ENCODE measurements around the gene IP6K2. TPM values are rescaled to one million over a fixed set of nuclear protein-coding genes. Genes with fewer than 3 reads are reported as not detected.

IP6K2 gene
- total RNA-seq, 1 donor from 2014 or later: 94.1 TPM

- TF ChIP-seq, protein P1, sequence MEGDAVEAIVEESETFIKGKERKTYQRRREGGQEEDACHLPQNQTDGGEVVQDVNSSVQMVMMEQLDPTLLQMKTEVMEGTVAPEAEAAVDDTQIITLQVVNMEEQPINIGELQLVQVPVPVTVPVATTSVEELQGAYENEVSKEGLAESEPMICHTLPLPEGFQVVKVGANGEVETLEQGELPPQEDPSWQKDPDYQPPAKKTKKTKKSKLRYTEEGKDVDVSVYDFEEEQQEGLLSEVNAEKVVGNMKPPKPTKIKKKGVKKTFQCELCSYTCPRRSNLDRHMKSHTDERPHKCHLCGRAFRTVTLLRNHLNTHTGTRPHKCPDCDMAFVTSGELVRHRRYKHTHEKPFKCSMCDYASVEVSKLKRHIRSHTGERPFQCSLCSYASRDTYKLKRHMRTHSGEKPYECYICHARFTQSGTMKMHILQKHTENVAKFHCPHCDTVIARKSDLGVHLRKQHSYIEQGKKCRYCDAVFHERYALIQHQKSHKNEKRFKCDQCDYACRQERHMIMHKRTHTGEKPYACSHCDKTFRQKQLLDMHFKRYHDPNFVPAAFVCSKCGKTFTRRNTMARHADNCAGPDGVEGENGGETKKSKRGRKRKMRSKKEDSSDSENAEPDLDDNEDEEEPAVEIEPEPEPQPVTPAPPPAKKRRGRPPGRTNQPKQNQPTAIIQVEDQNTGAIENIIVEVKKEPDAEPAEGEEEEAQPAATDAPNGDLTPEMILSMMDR (IDR thresholded peaks at IDR 0.05): peak; percentile 24
- Mint-ChIP-seq H3K4me1 (peaks cover 30% of the 10 kb centered on the region), H3K27ac (peak within 1 kb of the TSS; percentile 86), H3K4me3 (peak within 1 kb of the TSS; percentile 90), H3K36me3 (ENCODE audit: low read depth) (peaks cover 57% of the 10 kb centered on the region), H3K9me3 (no peaks in the 10 kb centered on the region), H3K27me3 (no peaks in the 10 kb centered on the region)
- intact Hi-C loops (cut with micrococcal nuclease): loop anchor here (1.0 to 10.0 kb wide), 11 partner anchors 21 to 411 kb away; partner anchors contain the start of genes ARIH2, IP6K2, PRKAR2A and SLC26A6
- DNase-seq (peak; percentile 94), ATAC-seq (ENCODE audit: low read depth) (peak; percentile 92)
- ChIA-PET CTCF (interaction anchor here (1.0 to 1.5 kb wide), 4 partner anchors 12 to 285 kb away, joined by 3 to 6 read pairs (median 4); no protein-coding TSS in a partner anchor), POLR2A (interaction anchor here (0.6 to 1.3 kb wide), 3 partner anchors 20 to 75 kb away, joined by 3 to 7 read pairs (median 5); no protein-coding TSS in a partner anchor)
Observed at GRCh38 chr3:48685603-48686511, 31.2 kb downstream of the IP6K2 start, which contains the start of gene NCKIPSD. TSS of gene NCKIPSD (minus strand) at chr3:48685915. CDS start at chr3:48685807, 108 bp downstream.

- Mint-ChIP-seq H3K36me3 (ENCODE audit: low read depth) (peaks cover 58% of the 10 kb centered on the region), H3K27ac (no peak overlapping the region), H3K9me3 (no peaks in the 10 kb centered on the region), H3K4me3 (peak overlapping the region; percentile 90), H3K4me1 (peaks cover 36% of the 10 kb centered on the region), H3K27me3 (no peaks in the 10 kb centered on the region)
- TF ChIP-seq, protein P1 (IDR thresholded peaks at IDR 0.05): no peak
- CTCF ChIA-PET: interaction anchor here (0.6 to 1.5 kb wide), 4 partner anchors 13 to 54 kb away, joined by 3 to 6 read pairs (median 3); no protein-coding TSS in a partner anchor
- POLR2A ChIA-PET: interaction anchor here (0.6 to 1.3 kb wide), 2 partner anchors 32 to 75 kb away, joined by 5 to 7 read pairs; no protein-coding TSS in a partner anchor
- no peak for DNase-seq
- intact Hi-C loops (cut with micrococcal nuclease): loop anchor here (1.0 to 10.0 kb wide), 9 partner anchors 20 to 410 kb away; partner anchors contain the start of genes ARIH2, IP6K2, PRKAR2A and UQCRC1
- ATAC-seq (ENCODE audit: low read depth): no peak
Observed at GRCh38 chr3:48685293-48685602, 31.8 kb downstream of the IP6K2 start.

- POLR2A ChIA-PET: no interaction called here
- ATAC-seq (ENCODE audit: low read depth): no peak
- CTCF ChIA-PET: interaction anchor here (0.6 to 1.0 kb wide), 2 partner anchors 21 to 23 kb away, joined by 3 to 4 read pairs; no protein-coding TSS in a partner anchor
- intact Hi-C loops (cut with micrococcal nuclease): loop anchor here (1.0 to 10.0 kb wide), 9 partner anchors 20 to 410 kb away; partner anchors contain the start of genes ARIH2, IP6K2, PRKAR2A and UQCRC1
- H3K27me3 Mint-ChIP-seq: no peaks in the 10 kb centered on the region
- H3K36me3 Mint-ChIP-seq (ENCODE audit: low read depth): peaks cover 56% of the 10 kb centered on the region
- H3K9me3 Mint-ChIP-seq: no peaks in the 10 kb centered on the region
- no peak for DNase-seq
- peak overlapping the region; percentile 69 for H3K27ac Mint-ChIP-seq
- H3K4me3 Mint-ChIP-seq: peak overlapping the region; percentile 74
- peaks cover 43% of the 10 kb centered on the region for H3K4me1 Mint-ChIP-seq
- TF ChIP-seq, protein P1 (IDR thresholded peaks at IDR 0.05): no peak
Observed at GRCh38 chr3:48684480-48685143, 32.4 kb downstream of the IP6K2 start.

DNA sequence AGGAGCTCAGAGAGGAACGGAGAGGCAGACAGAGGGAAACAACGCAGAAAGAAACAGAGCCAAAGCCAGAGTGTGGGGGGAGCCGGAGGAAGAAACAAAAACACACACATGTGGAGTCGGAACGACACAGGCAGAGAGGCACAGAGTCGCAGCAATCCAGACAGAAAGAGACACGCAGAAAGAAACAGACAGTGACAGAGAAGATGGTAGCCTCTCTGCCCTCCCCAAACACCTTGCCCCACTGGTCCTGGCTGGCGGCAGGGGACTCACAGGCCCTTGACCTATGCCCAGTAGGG is 33.0 kb downstream of the IP6K2 start:
- POLR2A ChIA-PET: no interaction called here
- no peaks in the 10 kb centered on the region for H3K9me3 Mint-ChIP-seq
- H3K4me1 Mint-ChIP-seq: peaks cover 48% of the 10 kb centered on the region
- peak overlapping the region; percentile 8 for H3K4me3 Mint-ChIP-seq
- no peak for ATAC-seq (ENCODE audit: low read depth)
- H3K27me3 Mint-ChIP-seq: no peaks in the 10 kb centered on the region
- CTCF ChIA-PET: interaction anchor here (1.0 kb wide), 1 partner anchor 22 kb away, joined by 4 read pairs; no protein-coding TSS in a partner anchor
- H3K36me3 Mint-ChIP-seq (ENCODE audit: low read depth): peaks cover 50% of the 10 kb centered on the region
- no peak overlapping the region for H3K27ac Mint-ChIP-seq
- intact Hi-C loops (cut with micrococcal nuclease): loop anchor here (2.0 to 10.0 kb wide), 3 partner anchors 19 to 409 kb away; partner anchors contain the start of gene PRKAR2A
- no peak for DNase-seq
- TF ChIP-seq, protein P1 (IDR thresholded peaks at IDR 0.05): no peak

Data from activated B cell treated with CpG ODN at 0.5 μM for 24 hours (primary cell).